Calu3 (cell line): ENCODE measurements around the gene IRAK2. TPM values are rescaled to one million over a fixed set of nuclear protein-coding genes. Genes with fewer than 3 reads are reported as not detected.

Source experiments
- BruUV-seq: library from RNA; stranded (reverse); fragments of 400-500 nt; replicated peaks from 2 replicates; lab custom pipeline; 2021; lab: Mats Ljungman, UMichigan
- CTCF ChIA-PET: fragments of 300-600 bp; sonication (Branson Sonifier 250); formaldehyde crosslinking; loops from one replicate; lab custom pipeline; 2022; ENCODE audit warnings: antibody characterized with exemption; lab: Charles Lee
- DNase-seq: peaks from one replicate; pipeline ENCODE4 v3.0.0; 2022
- H3K27ac Mint-ChIP-seq: one replicate; pipeline ENCODE4 v1.8.0; 2022; ENCODE audit warnings: mixed read lengths; ENCODE audit not compliant: unreplicated experiment
- H3K27me3 Mint-ChIP-seq: one replicate; pipeline ENCODE4 v1.8.0; 2022; ENCODE audit warnings: mixed read lengths; ENCODE audit not compliant: unreplicated experiment
- H3K36me3 Mint-ChIP-seq: one replicate; pipeline ENCODE4 v1.8.0; 2022; ENCODE audit warnings: mild to moderate bottlenecking, moderate library complexity, mixed read lengths; ENCODE audit not compliant: insufficient read depth, unreplicated experiment
- H3K4me1 Mint-ChIP-seq: one replicate; pipeline ENCODE4 v1.8.0; 2022; ENCODE audit warnings: mild to moderate bottlenecking, low read depth, mixed read lengths; ENCODE audit not compliant: unreplicated experiment
- H3K4me3 Mint-ChIP-seq: one replicate; pipeline ENCODE4 v1.8.0; 2022; ENCODE audit warnings: mild to moderate bottlenecking, low read depth, moderate library complexity, mixed read lengths; ENCODE audit not compliant: unreplicated experiment
- H3K9me3 Mint-ChIP-seq: one replicate; pipeline ENCODE4 v1.8.0; 2022; ENCODE audit warnings: low read depth, mixed read lengths; ENCODE audit not compliant: unreplicated experiment
- intact Hi-C: fragments of 100-400 bp; cut with micrococcal nuclease; formaldehyde crosslinking; loops from one replicate; pipeline ENCODE4 v1.10.0; 2022; ENCODE audit not compliant: unreplicated experiment
- total RNA-seq: library from RNA; stranded (reverse); gene quantifications from 2 replicates; pipeline ENCODE4 v1.2.3, GENCODE V29; 2022
- TF ChIP-seq, protein P1 (sequence below): fragments of 200-600 bp; IDR thresholded peaks from one replicate; pipeline ENCODE4 v1.8.0; 2022; ENCODE audit warnings: antibody characterized with exemption; ENCODE audit not compliant: unreplicated experiment

The IRAK2 gene
- total RNA-seq, 1 experiment from 2014 or later = 31.6 TPM

DNA sequence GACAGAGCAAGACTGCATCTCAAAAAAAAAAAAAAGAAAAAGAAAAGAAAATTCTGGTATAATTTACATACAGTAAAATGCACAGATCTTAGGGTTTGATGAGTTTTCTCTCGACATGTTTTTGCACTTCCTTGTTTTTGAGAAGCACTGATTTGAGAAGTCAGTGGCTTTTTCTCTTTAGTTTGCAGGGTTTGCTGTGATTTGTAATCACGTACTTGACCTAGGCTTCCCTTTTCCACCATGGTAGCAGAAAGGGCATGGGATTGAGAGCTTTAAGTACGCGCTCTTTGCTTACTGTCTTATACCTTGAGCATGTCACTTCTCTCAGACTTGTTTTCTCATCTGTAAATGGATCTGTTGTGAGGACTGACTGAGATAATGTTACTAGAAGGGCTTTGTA lies 19.0 kb upstream of the IRAK2 start:
- DNase-seq = no peak
- no peak overlapping the region for H3K27ac Mint-ChIP-seq
- H3K4me3 Mint-ChIP-seq = no peak overlapping the region
- intact Hi-C loops = no loop called here
- CTCF ChIA-PET = no interaction called here
- H3K27me3 Mint-ChIP-seq = no peaks in the 10 kb centered on the region
- no peaks in the 10 kb centered on the region for H3K9me3 Mint-ChIP-seq
- BruUV-seq = no TSS peak
- peaks cover 64% of the 10 kb centered on the region for H3K36me3 Mint-ChIP-seq
- no peaks in the 10 kb centered on the region for H3K4me1 Mint-ChIP-seq
- TF ChIP-seq, protein P1, sequence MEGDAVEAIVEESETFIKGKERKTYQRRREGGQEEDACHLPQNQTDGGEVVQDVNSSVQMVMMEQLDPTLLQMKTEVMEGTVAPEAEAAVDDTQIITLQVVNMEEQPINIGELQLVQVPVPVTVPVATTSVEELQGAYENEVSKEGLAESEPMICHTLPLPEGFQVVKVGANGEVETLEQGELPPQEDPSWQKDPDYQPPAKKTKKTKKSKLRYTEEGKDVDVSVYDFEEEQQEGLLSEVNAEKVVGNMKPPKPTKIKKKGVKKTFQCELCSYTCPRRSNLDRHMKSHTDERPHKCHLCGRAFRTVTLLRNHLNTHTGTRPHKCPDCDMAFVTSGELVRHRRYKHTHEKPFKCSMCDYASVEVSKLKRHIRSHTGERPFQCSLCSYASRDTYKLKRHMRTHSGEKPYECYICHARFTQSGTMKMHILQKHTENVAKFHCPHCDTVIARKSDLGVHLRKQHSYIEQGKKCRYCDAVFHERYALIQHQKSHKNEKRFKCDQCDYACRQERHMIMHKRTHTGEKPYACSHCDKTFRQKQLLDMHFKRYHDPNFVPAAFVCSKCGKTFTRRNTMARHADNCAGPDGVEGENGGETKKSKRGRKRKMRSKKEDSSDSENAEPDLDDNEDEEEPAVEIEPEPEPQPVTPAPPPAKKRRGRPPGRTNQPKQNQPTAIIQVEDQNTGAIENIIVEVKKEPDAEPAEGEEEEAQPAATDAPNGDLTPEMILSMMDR = no peak

DNA sequence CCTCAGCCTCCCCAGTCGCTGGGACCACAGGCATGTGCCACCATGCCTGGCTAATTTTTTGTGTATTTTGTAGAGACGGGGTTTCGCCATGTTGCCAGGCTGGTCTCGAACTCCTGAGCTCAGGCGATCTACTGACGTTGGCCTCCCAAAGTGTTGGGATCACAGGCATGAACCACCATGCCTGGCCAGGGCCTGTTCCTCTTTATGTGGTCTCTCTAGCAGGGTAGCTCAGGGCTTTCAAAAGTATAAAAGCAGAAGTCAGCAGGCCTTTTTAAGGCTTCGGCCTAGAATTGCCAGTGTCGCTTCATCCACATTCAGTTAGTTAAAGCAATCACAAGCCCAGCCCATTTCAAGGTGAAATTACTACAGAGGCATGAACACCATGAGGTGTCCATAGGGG lies 15.5 kb upstream of the IRAK2 start:
- BruUV-seq = no TSS peak
- H3K4me1 Mint-ChIP-seq = no peaks in the 10 kb centered on the region
- no peak for DNase-seq
- no peak overlapping the region for H3K4me3 Mint-ChIP-seq
- no peaks in the 10 kb centered on the region for H3K27me3 Mint-ChIP-seq
- CTCF ChIA-PET = interaction anchor here (0.6 kb wide), 1 partner anchor 38 kb away, joined by 8 read pairs; no protein-coding TSS in a partner anchor
- peaks cover 60% of the 10 kb centered on the region for H3K36me3 Mint-ChIP-seq
- TF ChIP-seq, protein P1 = no peak
- no peaks in the 10 kb centered on the region for H3K9me3 Mint-ChIP-seq
- no peak overlapping the region for H3K27ac Mint-ChIP-seq
- intact Hi-C loops = no loop called here

DNA sequence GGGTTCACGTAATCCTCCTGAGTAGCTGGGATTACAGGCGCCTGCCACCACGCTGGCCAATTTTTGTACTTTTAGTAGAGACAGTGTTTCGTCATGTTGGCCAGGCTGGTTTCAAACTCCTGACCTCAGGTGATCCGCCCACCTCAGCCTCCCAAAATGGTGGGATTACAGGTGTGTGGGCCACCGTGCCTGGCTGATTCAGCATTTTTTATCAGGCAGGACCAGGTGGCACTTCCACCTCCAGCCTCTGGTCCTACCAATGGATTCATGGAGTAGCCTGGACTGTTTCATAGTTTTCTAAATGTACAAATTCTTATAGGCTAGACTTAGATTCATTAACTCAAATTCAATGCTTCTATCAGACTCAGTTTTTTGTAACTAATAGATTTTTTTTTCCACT lies 13.7 kb upstream of the IRAK2 start:
- BruUV-seq = no TSS peak
- CTCF ChIA-PET = no interaction called here
- DNase-seq = no peak
- TF ChIP-seq, protein P1 = no peak
- peaks cover 75% of the 10 kb centered on the region for H3K36me3 Mint-ChIP-seq
- H3K27me3 Mint-ChIP-seq = no peaks in the 10 kb centered on the region
- H3K27ac Mint-ChIP-seq = no peak overlapping the region
- no peaks in the 10 kb centered on the region for H3K4me1 Mint-ChIP-seq
- intact Hi-C loops = no loop called here
- no peaks in the 10 kb centered on the region for H3K9me3 Mint-ChIP-seq
- H3K4me3 Mint-ChIP-seq = no peak overlapping the region

DNA sequence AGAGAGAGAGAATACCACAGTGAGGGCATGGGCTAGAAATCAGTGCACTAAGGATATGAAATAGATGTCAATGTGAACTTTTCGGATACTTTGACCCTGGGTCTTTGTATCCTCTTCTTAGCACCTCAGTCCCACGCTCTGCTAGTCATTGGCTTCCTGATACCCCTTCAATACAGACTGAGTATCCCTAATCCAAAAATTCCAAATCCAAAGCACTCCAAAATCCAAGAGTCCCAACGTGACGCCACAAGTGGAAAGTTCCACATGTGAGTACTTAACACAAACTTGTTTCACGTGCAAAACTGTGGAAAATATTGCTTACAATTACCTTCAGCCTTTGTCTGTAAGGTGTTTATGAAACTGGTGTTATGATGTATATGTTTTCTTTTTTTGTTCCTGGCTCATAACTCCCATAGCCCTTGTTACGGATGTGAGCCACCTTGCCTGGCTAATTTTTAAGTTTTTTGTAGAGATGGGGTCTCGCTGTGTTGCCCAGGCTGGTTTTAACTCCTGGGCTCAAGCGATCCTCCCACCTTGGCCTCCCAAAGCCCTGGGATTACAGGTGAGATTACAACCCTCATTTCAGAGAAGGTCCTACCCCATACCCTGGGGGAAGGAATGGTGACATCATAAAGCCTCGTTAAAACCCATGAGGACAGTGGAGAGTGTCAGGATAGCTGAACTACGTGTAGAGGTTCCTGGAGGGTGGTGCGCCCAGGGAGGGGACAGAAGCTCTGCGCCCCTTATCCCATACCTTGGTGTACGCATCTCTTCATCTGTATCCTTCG lies 10.2 kb upstream of the IRAK2 start:
- no peak for DNase-seq
- no peaks in the 10 kb centered on the region for H3K9me3 Mint-ChIP-seq
- no peak overlapping the region for H3K4me3 Mint-ChIP-seq
- TF ChIP-seq, protein P1 = no peak
- intact Hi-C loops = no loop called here
- peaks cover 55% of the 10 kb centered on the region for H3K36me3 Mint-ChIP-seq
- no peaks in the 10 kb centered on the region for H3K4me1 Mint-ChIP-seq
- CTCF ChIA-PET = no interaction called here
- no TSS peak for BruUV-seq
- no peak overlapping the region for H3K27ac Mint-ChIP-seq
- no peaks in the 10 kb centered on the region for H3K27me3 Mint-ChIP-seq
